Measurements from ENCODE around the gene LHFPL5.

LHFPL5 gene

GRCh38 chr6:35794536-35795452 lies 10.4 kb upstream of the LHFPL5 start:
- no peak for DNase-seq

- DNase-seq: no peak
Measured at GRCh38 chr6:35795453-35796071, 9.6 kb upstream of the LHFPL5 start.

GRCh38 chr6:35796236-35796635 lies 8.9 kb upstream of the LHFPL5 start:
- no peak for DNase-seq

GRCh38 chr6:35797837-35798526 lies 7.2 kb upstream of the LHFPL5 start:
- DNase-seq: no peak

GRCh38 chr6:35798706-35799105 lies 6.4 kb upstream of the LHFPL5 start:
- DNase-seq: no peak

- DNase-seq: no peak
Measured at GRCh38 chr6:35801148-35801547, 4.0 kb upstream of the LHFPL5 start.

- DNase-seq: no peak
Measured at GRCh38 chr6:35808688-35809087, 3.5 kb downstream of the LHFPL5 start.

- DNase-seq: no peak
Measured at GRCh38 chr6:35809809-35810208, 4.7 kb downstream of the LHFPL5 start.

GRCh38 chr6:35810971-35811698 lies 6.0 kb downstream of the LHFPL5 start:
- no peak for DNase-seq

GRCh38 chr6:35811699-35811995 lies 6.5 kb downstream of the LHFPL5 start:
- DNase-seq: no peak

GRCh38 chr6:35817515-35817914 lies 12.4 kb downstream of the LHFPL5 start:
- no peak for DNase-seq

- no peak for DNase-seq
Measured at GRCh38 chr6:35823601-35824000, 18.4 kb downstream of the LHFPL5 start.

GRCh38 chr6:35824552-35825192 lies 19.5 kb downstream of the LHFPL5 start:
- no peak for DNase-seq

- DNase-seq: no peak
Measured at GRCh38 chr6:35829306-35829705, 24.2 kb downstream of the LHFPL5 start.

GRCh38 chr6:35831257-35832007 lies 26.3 kb downstream of the LHFPL5 start:
- no peak for DNase-seq

GRCh38 chr6:35833536-35833935 lies 28.4 kb downstream of the LHFPL5 start:
- no peak for DNase-seq

- DNase-seq: no peak
Measured at GRCh38 chr6:35839019-35839418, 33.9 kb downstream of the LHFPL5 start.

GRCh38 chr6:35842381-35842780 lies 37.2 kb downstream of the LHFPL5 start:
- DNase-seq: no peak

GRCh38 chr6:35844290-35844689 lies 39.1 kb downstream of the LHFPL5 start:
- no peak for DNase-seq

- no peak for DNase-seq
Measured at GRCh38 chr6:35850208-35850607, 45.1 kb downstream of the LHFPL5 start.

GRCh38 chr6:35852994-35853393 lies 47.8 kb downstream of the LHFPL5 start:
- no peak for DNase-seq

- no peak for DNase-seq
Measured at GRCh38 chr6:35856250-35856649, 51.1 kb downstream of the LHFPL5 start.

All from CD4-positive, alpha-beta T cell treated with Interleukin-4 for 4 hours (primary cell).